Hepatocyte (in vitro differentiated cells): ENCODE results near the gene SNX10. TPM values are rescaled to one million over a fixed set of nuclear protein-coding genes. Genes with fewer than 3 reads are reported as not detected.

Experiments used
- DNase-seq: peaks from one replicate; pipeline ENCODE4 v3.0.0-alpha.2; 2016; ENCODE audit warnings: low spot score
- H2AFZ ChIP-seq: fragments of 200-600 bp; sonication (generic); 2 replicates; pipeline ENCODE4 v1.6.0; 2016; ENCODE audit warnings: antibody characterized with exemption, mild to moderate bottlenecking
- H3K27ac ChIP-seq: fragments of 200-600 bp; sonication (generic); 2 replicates; pipeline ENCODE4 v1.5.1; 2016; ENCODE audit warnings: mild to moderate bottlenecking
- H3K27me3 ChIP-seq: fragments of 200-600 bp; sonication (generic); 2 replicates; pipeline ENCODE4 v1.6.1; 2016
- H3K36me3 ChIP-seq: fragments of 200-600 bp; sonication (generic); replicated peaks from 2 replicates; pipeline ENCODE4 v1.5.1; 2016; ENCODE audit warnings: low read depth; ENCODE audit not compliant: insufficient read depth
- H3K4me1 ChIP-seq: fragments of 200-600 bp; sonication (generic); 2 replicates; pipeline ENCODE4 v1.5.1; 2016; ENCODE audit warnings: mild to moderate bottlenecking, moderate library complexity; ENCODE audit not compliant: insufficient read depth
- H3K4me2 ChIP-seq: fragments of 200-600 bp; sonication (generic); 2 replicates; pipeline ENCODE4 v1.6.0; 2016
- H3K4me3 ChIP-seq: fragments of 200-600 bp; sonication (generic); 2 replicates; pipeline ENCODE4 v1.5.1; 2016; ENCODE audit warnings: mild to moderate bottlenecking
- H3K79me2 ChIP-seq: fragments of 200-600 bp; sonication (generic); 2 replicates; pipeline ENCODE4 v1.6.0; 2017; ENCODE audit warnings: mild to moderate bottlenecking
- H3K9me2 ChIP-seq: fragments of 200-600 bp; sonication (generic); replicated peaks from 2 replicates; pipeline ENCODE4 v1.6.0; 2017; ENCODE audit warnings: mild to moderate bottlenecking; ENCODE audit not compliant: insufficient read depth
- H3K9me3 ChIP-seq: fragments of 200-600 bp; sonication (generic); 2 replicates; pipeline ENCODE4 v1.5.1; 2016; ENCODE audit warnings: low read depth, mild to moderate bottlenecking
- H4K20me1 ChIP-seq: fragments of 200-600 bp; sonication (generic); 2 replicates; pipeline ENCODE4 v1.6.0; 2016; ENCODE audit warnings: mild to moderate bottlenecking; ENCODE audit not compliant: insufficient read depth, poor library complexity, severe bottlenecking
- EZH2 ChIP-seq: fragments of 200-600 bp; sonication (generic); IDR thresholded peaks from 2 replicates; pipeline ENCODE4 v1.6.1; 2016; ENCODE audit warnings: antibody characterized with exemption, mild to moderate bottlenecking, borderline replicate concordance
- EZH2phosphoT487 ChIP-seq: fragments of 200-600 bp; sonication (generic); IDR thresholded peaks from one replicate; pipeline ENCODE4 v1.6.1; 2018; ENCODE audit warnings: antibody characterized with exemption, mild to moderate bottlenecking, low read depth, moderate library complexity; ENCODE audit not compliant: unreplicated experiment, severe bottlenecking
- WGBS: methylation state at CpG from one replicate; pipeline ENCODE4 v1.1.6; 2016; ENCODE audit warnings: low lambda C conversion rate; ENCODE audit errors: missing lambda C conversion rate; 5-methylcytosine and 5-hydroxymethylcytosine counted together
- polyA plus RNA-seq: library from polyadenylated mRNA; unstranded; fragments of >200 nt; fragmentation: Nextera tagmentation; extraction: Ambion mirVana; gene quantifications from 2 replicates; pipeline ENCODE4 v1.2.1, GENCODE V29; 2016
- total RNA-seq: library from RNA; depleted of rRNA; stranded (reverse); fragments of >200 nt; gene quantifications from 2 replicates; pipeline ENCODE4 v1.2.3, GENCODE V29; 2014
- TF ChIP-seq, protein P1 (sequence below): fragments of 200-600 bp; sonication (generic); IDR thresholded peaks from 2 replicates; pipeline ENCODE4 v1.5.1; 2016; ENCODE audit warnings: antibody characterized with exemption, mild to moderate bottlenecking; ENCODE audit not compliant: poor library complexity

Gene SNX10
- total and polyA plus RNA-seq, 2 experiments from 2014 or later: 6.1 to 8.2 TPM

DNA sequence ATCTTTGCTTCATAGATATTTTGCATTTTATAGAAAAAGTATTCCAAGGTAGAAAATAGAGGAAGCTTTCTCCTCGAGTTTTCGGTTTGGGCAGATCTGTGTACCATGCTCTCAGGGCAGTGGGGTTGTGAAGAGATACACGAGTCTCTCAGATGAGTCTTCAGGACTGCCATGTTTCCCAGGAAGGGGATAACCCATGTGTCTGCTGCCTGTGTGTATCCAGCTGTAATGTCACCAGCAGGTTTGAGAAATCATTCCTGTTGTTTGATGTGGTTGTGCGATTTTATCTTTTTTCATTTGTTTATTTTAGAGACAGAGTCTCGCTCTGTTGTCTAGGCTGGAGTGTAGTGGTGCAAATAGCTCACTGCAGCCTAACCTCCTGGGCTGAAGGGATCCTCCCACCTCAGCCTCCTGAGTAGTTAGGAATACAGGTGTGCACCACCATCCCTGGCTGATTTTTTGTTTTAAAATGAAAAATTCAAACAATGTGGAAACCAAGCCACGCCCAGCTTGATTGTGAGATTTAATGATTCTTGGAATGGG is 48.9 kb downstream of the SNX10 start:
- H2AFZ ChIP-seq: no peak overlapping the region
- TF ChIP-seq EZH2phosphoT487 (no peak), EZH2 (no peak)
- TF ChIP-seq, protein P1, sequence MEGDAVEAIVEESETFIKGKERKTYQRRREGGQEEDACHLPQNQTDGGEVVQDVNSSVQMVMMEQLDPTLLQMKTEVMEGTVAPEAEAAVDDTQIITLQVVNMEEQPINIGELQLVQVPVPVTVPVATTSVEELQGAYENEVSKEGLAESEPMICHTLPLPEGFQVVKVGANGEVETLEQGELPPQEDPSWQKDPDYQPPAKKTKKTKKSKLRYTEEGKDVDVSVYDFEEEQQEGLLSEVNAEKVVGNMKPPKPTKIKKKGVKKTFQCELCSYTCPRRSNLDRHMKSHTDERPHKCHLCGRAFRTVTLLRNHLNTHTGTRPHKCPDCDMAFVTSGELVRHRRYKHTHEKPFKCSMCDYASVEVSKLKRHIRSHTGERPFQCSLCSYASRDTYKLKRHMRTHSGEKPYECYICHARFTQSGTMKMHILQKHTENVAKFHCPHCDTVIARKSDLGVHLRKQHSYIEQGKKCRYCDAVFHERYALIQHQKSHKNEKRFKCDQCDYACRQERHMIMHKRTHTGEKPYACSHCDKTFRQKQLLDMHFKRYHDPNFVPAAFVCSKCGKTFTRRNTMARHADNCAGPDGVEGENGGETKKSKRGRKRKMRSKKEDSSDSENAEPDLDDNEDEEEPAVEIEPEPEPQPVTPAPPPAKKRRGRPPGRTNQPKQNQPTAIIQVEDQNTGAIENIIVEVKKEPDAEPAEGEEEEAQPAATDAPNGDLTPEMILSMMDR: no peak
- no peak overlapping the region for H3K4me2 ChIP-seq
- no peak overlapping the region for H3K4me3 ChIP-seq
- H3K27me3 ChIP-seq: no peaks in the 10 kb centered on the region
- no peaks in the 10 kb centered on the region for H3K79me2 ChIP-seq
- H3K36me3 ChIP-seq: no peaks in the 10 kb centered on the region
- H3K27ac ChIP-seq: no peak overlapping the region
- H3K9me3 ChIP-seq: no peaks in the 10 kb centered on the region
- H3K9me2 ChIP-seq: no peaks in the 10 kb centered on the region
- DNase-seq: no peak
- H3K4me1 ChIP-seq: no peaks in the 10 kb centered on the region
- no peaks in the 10 kb centered on the region for H4K20me1 ChIP-seq
- 87% methylated on average over 6 of the region's 6 CpGs for WGBS

DNA sequence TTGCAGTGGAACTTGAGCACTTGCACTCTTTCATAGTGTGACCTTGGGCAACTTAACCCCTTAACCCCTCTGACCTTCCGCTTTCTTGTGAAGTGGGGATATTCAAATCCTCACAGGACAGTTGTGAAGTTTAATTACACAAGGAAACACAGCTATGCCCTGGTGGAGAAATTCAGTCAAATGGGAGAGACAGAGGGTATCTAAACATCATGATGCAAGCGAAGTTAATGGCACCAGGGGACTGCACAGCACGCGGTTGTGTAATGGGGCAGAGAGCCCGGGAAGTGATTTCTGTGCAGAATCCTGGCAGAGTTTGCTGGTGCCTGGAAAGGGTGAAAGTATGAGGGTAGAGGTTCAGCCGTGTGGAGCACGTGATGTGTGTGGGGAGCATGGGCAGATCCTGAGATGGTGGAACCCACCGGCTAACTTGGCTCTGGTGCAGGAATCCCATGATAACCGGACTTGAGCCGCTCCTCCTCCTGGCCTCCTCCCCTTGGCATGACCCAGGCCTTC is 51.7 kb downstream of the SNX10 start:
- Histone ChIP-seq H4K20me1 (no peaks in the 10 kb centered on the region), H3K36me3 (no peaks in the 10 kb centered on the region), H3K9me3 (no peaks in the 10 kb centered on the region), H3K4me2 (no peak overlapping the region), H3K79me2 (no peaks in the 10 kb centered on the region), H3K4me1 (no peaks in the 10 kb centered on the region), H3K27me3 (no peaks in the 10 kb centered on the region), H2AFZ (no peak overlapping the region), H3K27ac (no peak overlapping the region), H3K9me2 (no peaks in the 10 kb centered on the region), H3K4me3 (no peak overlapping the region)
- WGBS: 90% methylated on average over 10 of the region's 10 CpGs
- DNase-seq: no peak
- TF ChIP-seq EZH2 (no peak), EZH2phosphoT487 (no peak)
- TF ChIP-seq, protein P1: no peak

DNA sequence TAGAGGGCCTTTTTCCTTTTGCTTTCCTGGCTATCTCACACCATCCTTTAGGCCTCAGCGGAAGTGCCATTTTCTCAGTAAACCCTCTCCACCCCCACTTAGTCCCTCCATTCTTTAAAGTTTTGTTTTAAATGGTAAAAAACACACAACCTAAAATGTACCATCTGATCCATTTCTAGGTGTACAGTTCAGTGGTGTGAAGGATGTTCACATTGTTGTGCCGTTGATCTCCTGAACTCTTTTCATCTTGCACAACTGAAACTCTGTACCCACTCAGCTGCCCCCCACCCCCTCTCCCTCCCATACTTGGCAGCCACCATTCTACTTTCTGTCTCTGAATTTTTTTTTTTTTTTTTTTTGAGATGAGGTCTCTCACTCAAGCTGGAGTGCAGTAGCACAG is 52.2 kb downstream of the SNX10 start:
- H3K9me2 ChIP-seq: no peaks in the 10 kb centered on the region
- H3K27ac ChIP-seq: no peak overlapping the region
- H3K9me3 ChIP-seq: no peaks in the 10 kb centered on the region
- H3K4me1 ChIP-seq: no peaks in the 10 kb centered on the region
- H3K4me2 ChIP-seq: no peak overlapping the region
- no peaks in the 10 kb centered on the region for H3K36me3 ChIP-seq
- TF ChIP-seq, protein P1: no peak
- TF ChIP-seq EZH2: no peak
- no peak for TF ChIP-seq EZH2phosphoT487
- 94% methylated on average over 2 of the region's 2 CpGs for WGBS
- DNase-seq: no peak
- no peaks in the 10 kb centered on the region for H3K79me2 ChIP-seq
- no peaks in the 10 kb centered on the region for H3K27me3 ChIP-seq
- H4K20me1 ChIP-seq: no peaks in the 10 kb centered on the region
- H2AFZ ChIP-seq: no peak overlapping the region
- no peak overlapping the region for H3K4me3 ChIP-seq
